T-cell (primary cell): Measurements from ENCODE around the gene PSEN1. TPM values are rescaled to one million over a fixed set of nuclear protein-coding genes. Genes with fewer than 3 reads are reported as not detected.

Experiments
- ATAC-seq, 4 experiments: fragments of 200-7000 bp in 3 of 4; fragments of 150-1000 bp in 1 of 4; cut with Tn5 transposase; replicated peaks in 1 of 4; 1 replicate in 3 of 4; 2 replicates in 1 of 4; pipeline ENCODE4 v1.10.0; 2021; ENCODE audit warnings: moderate library complexity in 3 of 4, mild to moderate bottlenecking in 2 of 4, moderate number of reproducible peaks in 1 of 4
- CTCF ChIA-PET, 2 donors: fragments of 300-600 bp; sonication (Branson Sonifier 250); formaldehyde crosslinking; loops; one replicate each; lab custom pipeline; 2022; ENCODE audit warnings: antibody characterized with exemption in 2 of 2; lab: Charles Lee
- POLR2A ChIA-PET, 2 donors: fragments of 300-600 bp; sonication (Branson Sonifier 250); formaldehyde crosslinking; loops; one replicate each; lab custom pipeline; 2022; ENCODE audit warnings: antibody characterized with exemption in 2 of 2; lab: Charles Lee
- DNase-seq, 35 experiments: peaks; one replicate each; pipeline versions ENCODE4 v3.0.0 to v3.0.0-alpha.2; 2013 to 2023
- H3K27ac ChIP-seq: one replicate; pipeline ENCODE4 v1.5.1; 2013; ENCODE audit warnings: low read length
- H3K27me3 ChIP-seq, 2 experiments: replicated peaks in 1 of 2; 1 replicate in 1 of 2; 2 replicates in 1 of 2; pipeline versions ENCODE4 v1.6.1 to v1.7.0; 2013; ENCODE audit warnings: low read length in 1 of 2, mixed read lengths in 1 of 2; ENCODE audit not compliant: control insufficient read depth in 2 of 2, insufficient read depth in 2 of 2; ENCODE audit errors: extremely low read depth in 1 of 2
- H3K36me3 ChIP-seq, 2 donors: 1 replicate in 1 of 2; 2 replicates in 1 of 2; pipeline versions ENCODE4 v1.6.1 to v1.7.0; 2013; ENCODE audit warnings: low read length in 1 of 2; ENCODE audit not compliant: control insufficient read depth in 2 of 2, insufficient read depth in 1 of 2; ENCODE audit errors: extremely low read depth in 1 of 2
- H3K4me1 ChIP-seq, 2 experiments: 1 replicate in 1 of 2; 2 replicates in 1 of 2; pipeline versions ENCODE4 v1.6.1 to v1.7.0; 2013; ENCODE audit warnings: low read length in 2 of 2, mixed read lengths in 1 of 2; ENCODE audit not compliant: insufficient read depth in 2 of 2, control insufficient read depth in 1 of 2; ENCODE audit errors: extremely low read depth in 1 of 2
- H3K4me3 ChIP-seq, 2 donors: 1 replicate in 1 of 2; 2 replicates in 1 of 2; pipeline versions ENCODE4 v1.5.1 to v1.7.0; 2013; ENCODE audit warnings: mild to moderate bottlenecking in 2 of 2, low read length in 1 of 2, moderate library complexity in 1 of 2; ENCODE audit not compliant: control insufficient read depth in 1 of 2; ENCODE audit errors: extremely low read depth in 1 of 2
- H3K9me3 ChIP-seq: 2 replicates; pipeline ENCODE4 v1.7.0; 2013
- H3K27ac Mint-ChIP-seq, 2 donors: one replicate each; pipeline ENCODE4 v1.8.0; 2020 to 2021; ENCODE audit warnings: mild to moderate bottlenecking in 2 of 2, mixed read lengths in 2 of 2
- H3K27me3 Mint-ChIP-seq, 2 donors: one replicate each; pipeline ENCODE4 v1.8.0; 2021 to 2022; ENCODE audit warnings: mixed read lengths in 2 of 2
- H3K36me3 Mint-ChIP-seq: one replicate; pipeline ENCODE4 v1.8.0; 2021; ENCODE audit warnings: mixed read lengths
- H3K4me1 Mint-ChIP-seq, 3 donors: one replicate each; pipeline ENCODE4 v1.8.0; 2020 to 2022; ENCODE audit warnings: mixed read lengths in 3 of 3, mild to moderate bottlenecking in 1 of 3
- H3K4me3 Mint-ChIP-seq, 3 donors: one replicate each; pipeline ENCODE4 v1.8.0; 2020 to 2022; ENCODE audit warnings: mild to moderate bottlenecking in 3 of 3, mixed read lengths in 3 of 3, moderate library complexity in 3 of 3
- H3K9me3 Mint-ChIP-seq, 3 donors: one replicate each; pipeline ENCODE4 v1.8.0; 2020 to 2022; ENCODE audit warnings: mixed read lengths in 3 of 3
- WGBS: methylation state at CpG from one replicate; pipeline ENCODE4 v1.1.5; 2013; ENCODE audit warnings: missing lambda C conversion rate; ENCODE audit not compliant: insufficient coverage; 5-methylcytosine and 5-hydroxymethylcytosine counted together
- total RNA-seq, 35 experiments: library from RNA in 6 of 35; stranded (reverse) in 6 of 35; fragments of 120-200 nt in 1 of 35; gene quantifications; one replicate each; pipeline versions ENCODE4 v1.2.1 to v1.2.4 and lab custom pipeline; 2013 to 2026

Gene PSEN1
- total RNA-seq (10 to 100 TPM; 31.7 to 49.2 (median 37.9) TPM), total RNA-seq (lab: John Stamatoyannopoulos, UW) (54.7 to 136 (median 82.7) reads per million in 29 experiments)
- 34.1 TPM for total RNA-seq (2013)

DNA sequence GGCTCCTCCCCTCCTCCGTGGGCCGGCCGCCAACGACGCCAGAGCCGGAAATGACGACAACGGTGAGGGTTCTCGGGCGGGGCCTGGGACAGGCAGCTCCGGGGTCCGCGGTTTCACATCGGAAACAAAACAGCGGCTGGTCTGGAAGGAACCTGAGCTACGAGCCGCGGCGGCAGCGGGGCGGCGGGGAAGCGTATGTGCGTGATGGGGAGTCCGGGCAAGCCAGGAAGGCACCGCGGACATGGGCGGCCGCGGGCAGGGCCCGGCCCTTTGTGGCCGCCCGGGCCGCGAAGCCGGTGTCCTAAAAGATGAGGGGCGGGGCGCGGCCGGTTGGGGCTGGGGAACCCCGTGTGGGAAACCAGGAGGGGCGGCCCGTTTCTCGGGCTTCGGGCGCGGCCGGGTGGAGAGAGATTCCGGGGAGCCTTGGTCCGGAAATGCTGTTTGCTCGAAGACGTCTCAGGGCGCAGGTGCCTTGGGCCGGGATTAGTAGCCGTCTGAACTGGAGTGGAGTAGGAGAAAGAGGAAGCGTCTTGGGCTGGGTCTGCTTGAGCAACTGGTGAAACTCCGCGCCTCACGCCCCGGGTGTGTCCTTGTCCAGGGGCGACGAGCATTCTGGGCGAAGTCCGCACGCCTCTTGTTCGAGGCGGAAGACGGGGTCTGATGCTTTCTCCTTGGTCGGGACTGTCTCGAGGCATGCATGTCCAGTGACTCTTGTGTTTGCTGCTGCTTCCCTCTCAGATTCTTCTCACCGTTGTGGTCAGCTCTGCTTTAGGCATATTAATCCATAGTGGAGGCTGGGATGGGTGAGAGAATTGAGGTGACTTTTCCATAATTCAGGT is at the start of gene PSEN1:
PSEN1 (plus strand) TSS at position 121 of the 839 bp plus-strand sequence. CDS start 11,513 bp downstream, outside the sequence.
- no peaks in the 10 kb centered on the region for H3K27me3 ChIP-seq

DNA sequence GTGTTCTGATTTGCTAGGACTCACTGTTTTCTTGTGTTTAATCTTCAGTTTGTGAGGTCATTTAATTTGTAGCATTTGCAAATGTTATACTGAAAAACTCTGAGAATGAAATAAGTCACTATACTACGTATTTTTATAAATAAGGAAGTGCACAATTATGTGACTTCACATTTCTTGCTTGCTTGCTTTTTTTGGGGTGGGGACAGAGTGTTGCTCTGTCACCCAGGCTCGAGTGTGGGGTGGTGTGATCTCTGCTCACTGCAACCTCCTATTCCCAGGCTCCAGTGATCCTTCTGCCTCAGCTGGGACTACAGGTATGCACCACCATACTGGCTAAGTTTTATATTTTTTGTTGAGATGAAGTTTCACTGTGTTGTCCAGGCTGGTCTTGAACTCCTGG is 45.3 kb upstream of the PSEN1 start:
- Histone ChIP-seq H3K27me3 (no peaks in the 10 kb centered on the region), H3K36me3 (peaks cover 10 to 70% of the 10 kb centered on the region in 2 donors), H3K9me3 (no peaks in the 10 kb centered on the region), H3K27ac (no peak overlapping the region), H3K4me3 (no peak overlapping the region), H3K4me1 (no peaks in the 10 kb centered on the region)
- DNase-seq: no peak
- CTCF ChIA-PET: no interaction called here
- no peak overlapping the region for H3K27ac Mint-ChIP-seq
- POLR2A ChIA-PET: no interaction called here
- peaks cover 33% of the 10 kb centered on the region for H3K36me3 Mint-ChIP-seq
- no peak for ATAC-seq
- H3K27me3 Mint-ChIP-seq: no peaks in the 10 kb centered on the region
- H3K9me3 Mint-ChIP-seq: no peaks in the 10 kb centered on the region
- WGBS: no CpG with 5 or more reads among the region's 2 CpGs
- H3K4me3 Mint-ChIP-seq: no peak overlapping the region
- H3K4me1 Mint-ChIP-seq: peaks cover 7 to 11% (median 8%) of the 10 kb centered on the region in 3 donors

More for the DNA sequence above, at the start of gene PSEN1:
- CTCF ChIA-PET: interaction anchor here in 1 of 2 donors (0.6 to 0.7 kb wide), 2 partner anchors 12 to 964 kb away, joined by 3 read pairs; no protein-coding TSS in a partner anchor
- Mint-ChIP-seq H3K4me3 (peak within 1 kb of the TSS; percentile 92 to 98 (median 96)), H3K36me3 (peaks cover 11% of the 10 kb centered on the region), H3K4me1 (peaks cover 27 to 32% (median 29%) of the 10 kb centered on the region in 3 donors), H3K27me3 (no peaks in the 10 kb centered on the region), H3K27ac (peak within 1 kb of the TSS; percentile 95 to 97), H3K9me3 (peaks cover 7 to 14% (median 13%) of the 10 kb centered on the region in 3 donors)
- under 1% methylated on average over 71 of the region's 71 CpGs for WGBS
- POLR2A ChIA-PET: interaction anchor here (0.5 to 1.6 kb wide), 12 partner anchors 12 to 1926 kb away, joined by 3 to 15 read pairs (median 4); partner anchors contain the start of genes RBM25 (in 1 of the 2), ZFYVE1 (in 1 of the 2) and ZNF410 (in 1 of the 2)
- Histone ChIP-seq H3K27ac (peak within 1 kb of the TSS; percentile 90), H3K9me3 (no peaks in the 10 kb centered on the region), H3K4me3 (peak within 1 kb of the TSS; percentile 87 to 94), H3K36me3 (no peaks in the 10 kb centered on the region), H3K4me1 (peaks cover 5 to 27% of the 10 kb centered on the region in 2 experiments)
- DNase-seq (peak; percentile 94 to 100 (median 99)), ATAC-seq (peak; percentile 91 to 97 (median 96))

DNA sequence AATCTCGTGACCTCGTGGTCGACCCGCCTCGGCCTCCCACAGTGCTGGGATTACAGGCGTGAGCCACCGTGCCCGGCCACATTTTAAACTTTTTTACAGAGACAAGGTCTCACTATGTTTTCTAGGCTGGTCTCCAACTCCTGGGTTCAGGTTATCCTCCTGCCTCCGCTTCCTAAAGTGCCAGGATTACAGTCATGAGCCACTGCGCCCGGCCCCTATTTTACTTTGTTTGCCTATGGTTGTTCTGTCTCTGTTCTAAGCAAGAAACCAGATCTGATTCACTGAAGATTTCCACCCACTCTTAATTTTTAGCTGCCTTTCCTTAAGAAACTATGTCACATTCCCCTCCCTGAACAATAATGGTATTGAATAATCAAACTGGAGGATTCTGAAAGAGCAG is 38.9 kb upstream of the PSEN1 start:
- no peak overlapping the region for H3K27ac Mint-ChIP-seq
- ChIA-PET CTCF (no interaction called here), POLR2A (no interaction called here)
- peaks cover 51% of the 10 kb centered on the region for H3K36me3 Mint-ChIP-seq
- H3K4me1 ChIP-seq: no peaks in the 10 kb centered on the region
- H3K4me3 Mint-ChIP-seq: no peak overlapping the region
- peaks cover 0 to 8% (median 0%) of the 10 kb centered on the region in 3 donors for H3K4me1 Mint-ChIP-seq
- no peak overlapping the region for H3K4me3 ChIP-seq
- H3K27me3 Mint-ChIP-seq: no peaks in the 10 kb centered on the region
- H3K36me3 ChIP-seq: peaks cover 15 to 63% of the 10 kb centered on the region in 2 donors
- DNase-seq (no peak), ATAC-seq (no peak)
- H3K27ac ChIP-seq: no peak overlapping the region
- no peaks in the 10 kb centered on the region for H3K9me3 ChIP-seq
- WGBS: over 99% methylated on average over 11 of the region's 11 CpGs
- H3K9me3 Mint-ChIP-seq: no peaks in the 10 kb centered on the region
- H3K27me3 ChIP-seq: no peaks in the 10 kb centered on the region

DNA sequence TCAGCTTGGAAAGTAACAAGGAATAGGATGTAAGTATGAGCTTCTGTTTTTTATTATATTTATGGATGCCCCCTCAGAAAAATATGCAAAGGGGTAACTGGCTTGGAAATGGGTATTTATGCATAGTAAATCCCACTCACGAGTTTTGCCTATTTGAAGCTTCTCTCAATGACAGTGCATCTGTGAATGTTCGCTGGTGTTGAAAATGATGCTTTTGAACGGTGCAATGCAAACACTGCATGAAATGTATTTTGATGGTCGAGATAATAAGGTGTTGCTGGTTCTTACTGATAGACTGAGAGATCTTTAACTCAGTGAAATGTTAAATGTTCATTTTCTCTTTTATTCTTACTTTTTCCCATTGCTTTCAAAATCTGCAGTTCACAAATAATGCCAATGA is 36.0 kb upstream of the PSEN1 start:
- peak overlapping the region in 1 of 3 donors; percentile 28 for H3K4me3 Mint-ChIP-seq
- no peaks in the 10 kb centered on the region for H3K9me3 Mint-ChIP-seq
- H3K4me1 Mint-ChIP-seq: peaks cover 0 to 6% (median 5%) of the 10 kb centered on the region in 3 donors
- peaks cover 57% of the 10 kb centered on the region for H3K36me3 Mint-ChIP-seq
- H3K9me3 ChIP-seq: no peaks in the 10 kb centered on the region
- no peak overlapping the region for H3K27ac Mint-ChIP-seq
- ATAC-seq (no peak), DNase-seq (no peak)
- H3K27me3 Mint-ChIP-seq: no peaks in the 10 kb centered on the region
- ChIA-PET CTCF (no interaction called here), POLR2A (interaction anchor here in 1 of 2 donors (0.6 to 0.7 kb wide), 2 partner anchors 12 to 28 kb away, joined by 4 read pairs; no protein-coding TSS in a partner anchor)
- no peaks in the 10 kb centered on the region for H3K4me1 ChIP-seq
- H3K27ac ChIP-seq: no peak overlapping the region
- 90% methylated on average over 1 of the region's 4 CpGs for WGBS
- no peak overlapping the region for H3K4me3 ChIP-seq
- peaks cover 23 to 75% of the 10 kb centered on the region in 2 donors for H3K36me3 ChIP-seq
- H3K27me3 ChIP-seq: no peaks in the 10 kb centered on the region

DNA sequence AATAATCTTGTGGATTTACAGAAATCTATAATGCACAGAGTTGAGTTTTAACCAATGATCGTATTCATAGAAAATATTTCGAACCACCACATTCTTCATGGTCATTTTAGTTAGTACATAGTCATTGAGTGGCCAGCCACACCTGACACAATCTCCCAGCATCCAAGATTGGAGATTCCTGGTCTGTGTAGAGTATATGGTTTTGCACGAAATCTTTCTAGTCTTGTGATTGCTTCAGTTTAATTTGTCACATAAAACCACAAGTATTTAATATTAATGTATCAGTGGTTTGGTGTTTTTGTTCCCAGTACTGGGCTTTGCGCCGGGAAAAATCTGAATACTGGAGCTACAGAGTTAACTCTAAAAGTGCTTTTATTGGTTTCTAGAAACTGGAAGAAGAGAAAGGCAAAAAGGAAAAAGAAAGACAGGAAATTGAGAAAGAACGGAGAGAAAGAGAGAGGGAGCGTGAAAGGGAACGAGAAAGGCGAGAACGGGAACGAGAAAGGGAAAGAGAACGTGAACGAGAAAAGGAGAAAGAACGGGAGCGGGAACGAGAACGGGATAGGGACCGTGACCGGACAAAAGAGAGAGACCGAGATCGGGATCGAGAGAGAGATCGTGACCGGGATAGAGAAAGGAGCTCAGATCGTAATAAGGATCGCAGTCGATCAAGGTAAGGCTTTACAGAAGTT is 33.4 kb upstream of the PSEN1 start:
- 97% methylated on average over 24 of the region's 27 CpGs for WGBS
- H3K4me1 ChIP-seq: no peaks in the 10 kb centered on the region
- Mint-ChIP-seq H3K27ac (peak overlapping the region in 1 of 2 donors; percentile 41), H3K27me3 (no peaks in the 10 kb centered on the region), H3K4me3 (no peak overlapping the region), H3K9me3 (no peaks in the 10 kb centered on the region), H3K4me1 (peaks cover 0 to 6% (median 3%) of the 10 kb centered on the region in 3 donors), H3K36me3 (peaks cover 54% of the 10 kb centered on the region)
- no peak overlapping the region for H3K27ac ChIP-seq
- POLR2A ChIA-PET: interaction anchor here in 1 of 2 donors (0.6 kb wide), 1 partner anchor 131 kb away, joined by 3 read pairs; no protein-coding TSS in a partner anchor
- no peaks in the 10 kb centered on the region for H3K9me3 ChIP-seq
- no peak overlapping the region for H3K4me3 ChIP-seq
- H3K27me3 ChIP-seq: no peaks in the 10 kb centered on the region
- no peak for ATAC-seq
- peaks cover 19 to 84% of the 10 kb centered on the region in 2 donors for H3K36me3 ChIP-seq
- no peak for DNase-seq
- CTCF ChIA-PET: no interaction called here

DNA sequence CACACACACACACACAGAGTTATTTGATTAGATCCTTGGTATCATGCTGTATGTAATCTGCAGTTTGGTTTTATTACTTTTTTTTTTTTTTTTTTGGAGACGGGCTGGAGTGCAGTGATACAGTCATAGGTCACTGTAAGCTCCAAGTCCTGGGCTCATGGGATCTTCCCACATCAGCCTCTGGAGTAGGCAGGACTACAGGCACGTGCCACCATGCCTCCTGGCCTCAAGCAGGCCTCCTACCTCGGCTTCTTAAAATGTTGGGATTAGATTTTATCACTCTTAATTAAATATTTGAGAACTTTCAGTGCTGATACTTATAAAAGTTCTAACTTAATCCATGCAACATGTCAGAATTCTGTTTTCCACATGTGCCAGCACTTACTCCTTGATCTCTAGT is 31.3 kb upstream of the PSEN1 start:
- Mint-ChIP-seq H3K36me3 (peaks cover 49% of the 10 kb centered on the region), H3K4me3 (no peak overlapping the region), H3K4me1 (peaks cover 0 to 6% (median 0%) of the 10 kb centered on the region in 3 donors), H3K27ac (no peak overlapping the region), H3K27me3 (no peaks in the 10 kb centered on the region), H3K9me3 (no peaks in the 10 kb centered on the region)
- Histone ChIP-seq H3K4me1 (no peaks in the 10 kb centered on the region), H3K36me3 (peaks cover 13 to 87% of the 10 kb centered on the region in 2 donors), H3K4me3 (no peak overlapping the region), H3K9me3 (no peaks in the 10 kb centered on the region), H3K27ac (no peak overlapping the region), H3K27me3 (no peaks in the 10 kb centered on the region)
- no peak for DNase-seq
- ChIA-PET POLR2A (interaction anchor here in 1 of 2 donors (1.1 kb wide), 1 partner anchor 21 kb away, joined by 4 read pairs; no protein-coding TSS in a partner anchor), CTCF (no interaction called here)
- WGBS: no CpG with 5 or more reads among the region's 3 CpGs
- ATAC-seq: no peak
